HepG2 (cell line): ENCODE data around the gene SERPINB6. TPM values are rescaled to one million over a fixed set of nuclear protein-coding genes. Genes with fewer than 3 reads are reported as not detected.

Source experiments
- BCL3 ChIP-seq: sonication (generic); formaldehyde crosslinking; IDR thresholded peaks from 2 replicates; pipeline ENCODE4 v1.5.1; 2020; ENCODE audit warnings: mild to moderate bottlenecking, missing genetic modification reagents, moderate library complexity
- E2F1 ChIP-seq: sonication (generic); formaldehyde crosslinking; IDR thresholded peaks from 2 replicates; pipeline ENCODE4 v1.5.0; 2020; ENCODE audit warnings: missing genetic modification reagents
- IRX3 ChIP-seq: sonication (generic); formaldehyde crosslinking; IDR thresholded peaks from 2 replicates; pipeline ENCODE4 v1.8.1; 2023; ENCODE audit warnings: mild to moderate bottlenecking, low read depth, missing genetic modification reagents, borderline replicate concordance
- LRRFIP1 ChIP-seq: sonication (generic); formaldehyde crosslinking; conservative IDR thresholded peaks from 2 replicates; pipeline ENCODE4 v1.4.0; 2020; ENCODE audit warnings: missing genetic modification reagents
- MXD1 ChIP-seq: sonication (generic); formaldehyde crosslinking; IDR thresholded peaks from 2 replicates; pipeline ENCODE4 v1.4.0; 2020; ENCODE audit warnings: mild to moderate bottlenecking, missing genetic modification reagents
- MYNN ChIP-seq: sonication (generic); formaldehyde crosslinking; IDR thresholded peaks from 2 replicates; pipeline ENCODE4 v1.4.0; 2020; ENCODE audit warnings: mild to moderate bottlenecking, low read depth, missing genetic modification reagents
- NFYB ChIP-seq: sonication (generic); formaldehyde crosslinking; IDR thresholded peaks from 2 replicates; pipeline ENCODE4 v1.4.0; 2020; ENCODE audit warnings: missing genetic modification reagents
- PCBP1 ChIP-seq: fragments of 200-400 bp; formaldehyde crosslinking; IDR thresholded peaks from 2 replicates; pipeline ENCODE4 v1.6.1; 2017; ENCODE audit warnings: mild to moderate bottlenecking, low read depth, low read length, borderline replicate concordance
- RORA ChIP-seq: sonication (generic); formaldehyde crosslinking; IDR thresholded peaks from 2 replicates; pipeline ENCODE4 v1.5.0; 2020; ENCODE audit warnings: mild to moderate bottlenecking, missing genetic modification reagents, moderate library complexity
- TRAFD1 ChIP-seq: sonication (generic); formaldehyde crosslinking; IDR thresholded peaks from 2 replicates; pipeline ENCODE4 v1.5.1; 2020; ENCODE audit warnings: missing genetic modification reagents, mild to moderate bottlenecking, borderline replicate concordance
- ZNF34 ChIP-seq: sonication (generic); formaldehyde crosslinking; IDR thresholded peaks from 2 replicates; pipeline ENCODE4 v1.4.0; 2020; ENCODE audit warnings: mild to moderate bottlenecking, missing genetic modification reagents, borderline replicate concordance
- ZNF468 ChIP-seq: sonication (generic); formaldehyde crosslinking; IDR thresholded peaks from 2 replicates; pipeline ENCODE4 v1.8.0; 2022; ENCODE audit warnings: mild to moderate bottlenecking, moderate library complexity, missing genetic modification reagents
- ZNF547 ChIP-seq: sonication (generic); formaldehyde crosslinking; IDR thresholded peaks from 2 replicates; pipeline ENCODE4 v1.5.1; 2020; ENCODE audit warnings: mild to moderate bottlenecking, missing genetic modification reagents
- ZNF614 ChIP-seq: IDR thresholded peaks from 2 replicates; pipeline ENCODE4 v1.6.1; 2018; ENCODE audit warnings: missing biosample characterization, missing genetic modification reagents, inconsistent platforms, borderline replicate concordance
- ZNF639 ChIP-seq: conservative IDR thresholded peaks from 2 replicates; pipeline ENCODE4 v1.6.1; 2018; ENCODE audit warnings: missing genetic modification reagents
- polyA plus RNA-seq, 8 experiments: library from polyadenylated mRNA; depleted of rRNA in 3 of 8; stranded (reverse) in 7 of 8; unstranded in 1 of 8; fragments of >200 nt; fragmentation: Illumina TruSeq in 4 of 8; extraction: Trizol in 4 of 8; gene quantifications; 2 replicates each; pipeline versions ENCODE4 v1.2.1 to v1.2.3, GENCODE V29; 2011 to 2016; ENCODE audit warnings: low read depth in 4 of 8, missing spikeins in 1 of 8, mixed read lengths in 1 of 8; ENCODE audit not compliant: insufficient read depth in 1 of 8
- total RNA-seq, 5 experiments: library from RNA; depleted of rRNA; stranded (reverse); fragments of >200 nt; fragmentation: Illumina TruSeq; extraction: Trizol; gene quantifications; 2 replicates each; pipeline ENCODE4 v1.2.3, GENCODE V29; 2016; ENCODE audit warnings: low read depth in 1 of 5

Gene SERPINB6
- total and polyA plus RNA-seq, 2 of the 13 experiments (the other 11 are each of a cell fraction or from before 2014, with no cell fraction given): 38.2 to 61.3 TPM

- peak; percentile 73; the same call in 1 of the 2 replicates for TF ChIP-seq ZNF547 (CRISPR knock-in tag)
- TF ChIP-seq E2F1: no peak
- TF ChIP-seq MYNN (CRISPR knock-in tag): 0 out of 2 replicates have a peak, but pooled peaks have one; percentile 79
- TF ChIP-seq ZNF639 (CRISPR knock-in tag): 0 out of 2 replicates have a peak, but pooled peaks have one; percentile 42
- TF ChIP-seq TRAFD1 (CRISPR knock-in tag): no peak
- no peak for TF ChIP-seq IRX3
- no peak for TF ChIP-seq ZNF468
- TF ChIP-seq MXD1 (CRISPR knock-in tag): peak; percentile 68; the same call in 1 of the 2 replicates
- TF ChIP-seq RORA (CRISPR knock-in tag): no peak
- peak; percentile 75; the same call in 1 of the 2 replicates for TF ChIP-seq ZNF614 (CRISPR knock-in tag)
- TF ChIP-seq PCBP1: no peak
- no peak for TF ChIP-seq LRRFIP1 (CRISPR knock-in tag)
- no peak for TF ChIP-seq BCL3 (CRISPR knock-in tag)
- TF ChIP-seq NFYB (CRISPR knock-in tag): peak; percentile 39; the same call in 1 of the 2 replicates
- 0 out of 2 replicates have a peak, but pooled peaks have one; percentile 56 for TF ChIP-seq ZNF34 (CRISPR knock-in tag)
These were observed 18.7 kb downstream of the SERPINB6 start (continued) for GRCh38 chr6:2952557-2953095.
